D721Med (cell line): Measurements from ENCODE around the gene ZNF579.

Experiments used
- DNase-seq: peaks from one replicate; pipeline ENCODE4 v3.0.0; 2011; ENCODE audit warnings: low spot score; ENCODE audit not compliant: insufficient read length
- FAIRE-seq: peaks from 2 replicates; lab custom pipeline; 2011; peaks lifted over from hg19 to GRCh38; lab: Jason Lieb, UNC
- TF ChIP-seq, protein P1 (sequence below): IDR thresholded peaks from 2 replicates; pipeline ENCODE4 v1.5.1; 2012; ENCODE audit warnings: mild to moderate bottlenecking, control low read depth; ENCODE audit not compliant: insufficient read depth; ENCODE audit errors: missing control alignments

Gene ZNF579

DNA sequence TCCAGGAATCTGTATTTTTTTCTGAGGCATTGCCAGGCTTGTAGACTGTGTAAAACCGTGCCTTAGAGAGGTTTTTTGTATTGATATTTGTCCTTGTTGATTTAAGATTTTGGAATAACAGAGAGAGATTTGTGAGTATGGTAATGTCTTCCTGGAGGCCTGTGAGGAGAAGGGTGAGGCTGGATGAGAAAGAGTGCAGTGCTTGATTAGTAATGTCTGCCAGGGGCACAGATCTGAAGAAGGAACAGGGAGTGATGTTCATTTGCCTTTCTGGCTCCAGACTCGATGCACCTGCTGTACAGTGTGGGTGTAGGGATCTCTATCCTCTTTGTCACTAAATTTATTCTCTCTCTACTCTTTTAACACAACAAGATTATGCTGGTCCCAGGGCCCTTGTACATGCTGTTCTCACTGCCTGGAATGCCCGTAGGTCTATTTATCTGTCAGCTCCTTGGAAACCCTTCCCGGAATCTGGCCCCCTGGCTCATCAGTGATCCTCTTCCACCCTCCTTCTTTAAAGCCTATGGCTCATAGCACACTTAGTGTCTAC, 14.4 kb upstream of the ZNF579 start:
- TF ChIP-seq, protein P1, sequence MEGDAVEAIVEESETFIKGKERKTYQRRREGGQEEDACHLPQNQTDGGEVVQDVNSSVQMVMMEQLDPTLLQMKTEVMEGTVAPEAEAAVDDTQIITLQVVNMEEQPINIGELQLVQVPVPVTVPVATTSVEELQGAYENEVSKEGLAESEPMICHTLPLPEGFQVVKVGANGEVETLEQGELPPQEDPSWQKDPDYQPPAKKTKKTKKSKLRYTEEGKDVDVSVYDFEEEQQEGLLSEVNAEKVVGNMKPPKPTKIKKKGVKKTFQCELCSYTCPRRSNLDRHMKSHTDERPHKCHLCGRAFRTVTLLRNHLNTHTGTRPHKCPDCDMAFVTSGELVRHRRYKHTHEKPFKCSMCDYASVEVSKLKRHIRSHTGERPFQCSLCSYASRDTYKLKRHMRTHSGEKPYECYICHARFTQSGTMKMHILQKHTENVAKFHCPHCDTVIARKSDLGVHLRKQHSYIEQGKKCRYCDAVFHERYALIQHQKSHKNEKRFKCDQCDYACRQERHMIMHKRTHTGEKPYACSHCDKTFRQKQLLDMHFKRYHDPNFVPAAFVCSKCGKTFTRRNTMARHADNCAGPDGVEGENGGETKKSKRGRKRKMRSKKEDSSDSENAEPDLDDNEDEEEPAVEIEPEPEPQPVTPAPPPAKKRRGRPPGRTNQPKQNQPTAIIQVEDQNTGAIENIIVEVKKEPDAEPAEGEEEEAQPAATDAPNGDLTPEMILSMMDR, result no peak
- FAIRE-seq, result no peak
- no peak for DNase-seq

DNA sequence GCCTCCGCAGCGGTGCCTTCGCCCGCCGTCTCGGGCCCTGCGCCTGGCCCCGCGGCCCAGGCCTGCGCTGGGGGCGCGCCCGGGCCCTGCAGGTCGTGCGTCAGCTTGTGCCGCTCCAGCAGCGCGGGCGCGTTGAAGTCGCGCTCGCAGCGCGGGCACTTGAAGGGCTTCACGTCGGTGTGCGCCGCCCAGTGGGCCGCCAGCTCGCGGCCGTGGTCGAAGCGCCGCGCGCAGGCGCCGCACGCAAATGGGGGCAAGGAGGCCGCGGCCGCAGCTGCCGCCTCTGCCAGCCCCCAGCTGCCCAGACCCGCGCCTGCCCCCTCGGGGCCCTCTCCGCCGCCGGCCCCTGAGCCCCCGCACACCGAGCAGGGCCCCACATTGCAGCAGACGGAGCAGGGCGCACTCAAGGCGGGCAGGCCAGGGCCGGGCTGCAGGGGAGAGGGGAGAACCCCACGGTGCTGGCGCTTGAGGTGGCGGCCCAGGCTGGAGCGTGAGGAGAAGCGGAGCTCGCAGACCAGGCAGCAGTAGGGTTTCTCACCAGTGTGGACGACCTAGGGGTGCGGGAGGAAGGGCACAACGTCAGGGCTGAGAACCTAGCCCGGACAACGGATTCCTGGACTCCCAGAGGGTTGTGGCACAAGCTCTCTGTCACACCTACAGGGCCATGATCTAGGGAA, 12.6 kb upstream of the ZNF579 start:
- FAIRE-seq, result no peak
- TF ChIP-seq, protein P1, result no peak
- DNase-seq, result no peak

DNA sequence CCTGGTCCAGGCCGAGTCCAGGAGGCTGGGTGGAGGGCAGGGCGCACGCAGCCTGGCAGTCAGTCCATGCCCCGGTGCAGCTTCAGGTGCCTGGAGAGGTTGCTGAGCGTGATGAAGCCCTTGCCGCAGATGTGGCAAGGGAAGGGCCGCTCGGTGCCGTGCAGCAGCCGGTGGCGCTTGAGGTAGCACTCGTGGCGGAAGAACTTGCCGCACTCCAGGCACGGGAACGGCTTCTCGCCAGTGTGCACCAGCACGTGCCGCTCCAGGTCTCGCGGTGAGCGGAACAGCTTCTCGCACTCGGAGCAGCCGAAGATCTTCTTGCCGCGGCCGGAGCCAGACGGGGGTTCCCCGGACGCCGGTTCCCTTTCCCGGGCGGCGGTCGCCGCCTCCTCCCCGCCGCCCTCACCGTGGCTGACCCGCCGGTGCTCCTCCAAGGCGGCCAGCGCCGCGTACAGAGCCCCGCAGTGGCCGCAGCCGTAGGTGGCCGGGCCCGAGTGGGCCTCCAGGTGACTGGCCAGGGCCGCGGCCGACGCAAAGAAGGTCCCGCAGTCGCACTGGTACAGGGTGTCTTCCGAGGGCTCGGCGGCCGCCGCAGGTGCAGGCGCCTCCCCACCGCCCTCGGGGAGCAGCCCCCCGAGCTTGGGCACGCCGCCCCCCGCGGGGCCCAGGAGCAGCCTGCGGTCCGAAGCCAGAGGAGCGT, 11.9 kb upstream of the ZNF579 start:
- FAIRE-seq, result no peak
- TF ChIP-seq, protein P1, result no peak
- no peak for DNase-seq

DNA sequence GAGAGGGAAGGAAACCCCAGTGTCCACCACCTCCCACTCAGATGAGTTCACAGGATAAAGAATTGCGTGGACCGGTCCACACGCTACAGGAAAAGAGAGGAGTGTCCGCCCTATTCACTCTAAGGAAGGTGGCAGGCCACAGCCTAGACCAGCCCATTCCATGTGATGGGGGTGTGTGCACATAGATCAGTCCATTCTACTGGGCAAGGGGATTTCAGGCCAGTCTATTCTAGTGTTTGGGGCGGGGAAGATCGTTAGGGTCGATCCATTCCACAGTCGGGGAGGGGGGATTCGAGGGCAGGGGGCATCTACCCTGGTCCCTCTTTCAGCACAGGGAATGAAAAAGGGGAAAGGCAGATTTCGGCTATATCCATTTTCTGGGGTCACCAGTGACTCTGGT, 10.9 kb upstream of the ZNF579 start:
- FAIRE-seq (no peak), DNase-seq (no peak)
- TF ChIP-seq, protein P1, result no peak

DNA sequence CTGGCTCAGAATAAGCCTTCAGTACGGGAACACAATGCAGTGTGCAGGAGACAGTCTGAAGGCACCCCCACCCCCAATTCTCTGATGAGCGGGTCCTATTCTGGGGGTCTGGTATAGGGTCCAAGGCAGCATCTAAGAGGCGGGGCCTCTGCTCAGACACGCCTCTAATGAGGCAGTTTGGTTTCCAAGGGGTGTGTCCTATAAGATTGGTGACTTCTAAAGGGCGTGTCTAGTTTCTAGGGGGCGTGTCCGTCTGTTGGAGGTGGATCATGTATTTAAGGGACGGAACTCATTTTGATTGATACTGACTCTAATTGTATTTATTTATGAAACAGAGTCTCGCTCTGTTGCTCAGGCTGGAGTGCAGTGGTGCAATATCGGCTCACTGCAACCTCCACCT, 10.0 kb upstream of the ZNF579 start:
- DNase-seq, result no peak
- FAIRE-seq, result no peak
- TF ChIP-seq, protein P1, result no peak

DNA sequence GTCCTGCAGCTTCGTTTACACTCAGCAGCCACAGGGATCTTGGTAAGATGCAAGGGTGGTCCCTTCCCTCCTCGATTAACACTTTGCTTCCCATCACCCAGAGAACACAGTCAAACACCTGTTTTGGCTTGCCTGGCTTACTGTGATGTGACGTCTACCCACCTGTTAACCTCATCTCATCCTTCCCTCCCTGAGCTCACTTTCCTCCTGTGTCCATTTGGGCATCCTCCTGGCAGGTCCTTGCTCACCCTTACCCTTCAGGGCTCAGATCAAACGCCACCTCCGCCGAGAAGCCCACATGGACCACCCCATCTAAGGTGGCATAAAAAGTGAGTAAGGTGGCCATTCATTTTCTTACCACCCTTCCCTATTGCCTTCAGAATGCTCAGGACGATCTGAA, 9.5 kb upstream of the ZNF579 start:
- FAIRE-seq, result no peak
- TF ChIP-seq, protein P1, result no peak
- DNase-seq, result no peak

DNA sequence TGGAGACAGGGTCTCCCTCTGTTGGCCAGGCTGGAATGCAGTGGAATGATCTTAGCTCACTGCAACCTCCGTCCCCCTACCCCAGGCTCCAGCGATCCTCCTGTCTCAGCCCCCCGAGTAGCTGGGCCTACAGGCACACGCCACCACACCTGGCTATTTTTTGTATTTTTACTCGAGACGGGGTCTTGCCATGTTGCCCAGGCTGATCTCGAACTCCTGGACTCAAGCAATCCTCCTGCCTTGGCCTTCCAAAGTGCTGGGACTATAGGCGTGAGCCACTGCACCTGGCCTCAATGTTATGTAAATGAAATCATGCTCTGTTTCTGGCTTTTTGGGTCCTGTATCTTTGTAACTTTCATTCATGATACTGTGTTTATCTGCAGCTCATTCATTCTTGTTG, 8.1 kb upstream of the ZNF579 start:
- TF ChIP-seq, protein P1, result no peak
- no peak for FAIRE-seq
- no peak for DNase-seq
